Omental fat pad (tissue), 4 donors: ENCODE results near the gene AKR1E2. TPM values are rescaled to one million over a fixed set of nuclear protein-coding genes. Genes with fewer than 3 reads are reported as not detected.

Source experiments
- ATAC-seq: fragments of 150-250 bp; one replicate; pipeline ENCODE4 v1.9.1; 2016; ENCODE audit warnings: mild to moderate bottlenecking, moderate library complexity; ENCODE audit not compliant: low FRiP score
- DNase-seq: peaks from one replicate; pipeline ENCODE4 v3.0.0-alpha.2; 2019; ENCODE audit warnings: low spot score
- CTCF ChIP-seq, 3 donors: fragments of 450-650 bp; IDR thresholded peaks; one replicate each; pipeline ENCODE4 v1.5.1; 2016 to 2017; ENCODE audit warnings: antibody characterized with exemption in 3 of 3, mild to moderate bottlenecking in 3 of 3, moderate library complexity in 2 of 3
- total RNA-seq, 4 donors: library from RNA; depleted of rRNA; stranded (reverse); fragments of >200 nt; gene quantifications; one replicate each; pipeline ENCODE4 v1.1.0, GENCODE V29; 2016

Gene AKR1E2
- total RNA-seq, 4 donors from 2014 or later: 7.2 to 26.8 (median 8.9) TPM

GRCh38 chr10:4883079-4883739 lies 57.2 kb downstream of the AKR1E2 start:
- no peak for DNase-seq
- TF ChIP-seq CTCF (IDR thresholded peaks at IDR 0.05): no peak
- ATAC-seq: no peak

GRCh38 chr10:4885162-4885561 lies 59.2 kb downstream of the AKR1E2 start:
- ATAC-seq (no peak), DNase-seq (no peak)
- no peak for TF ChIP-seq CTCF (IDR thresholded peaks at IDR 0.05)

- TF ChIP-seq CTCF (IDR thresholded peaks at IDR 0.05): no peak
- DNase-seq: no peak
- no peak for ATAC-seq
These were observed 61.5 kb downstream of the AKR1E2 start for GRCh38 chr10:4887501-4887900.

DNA sequence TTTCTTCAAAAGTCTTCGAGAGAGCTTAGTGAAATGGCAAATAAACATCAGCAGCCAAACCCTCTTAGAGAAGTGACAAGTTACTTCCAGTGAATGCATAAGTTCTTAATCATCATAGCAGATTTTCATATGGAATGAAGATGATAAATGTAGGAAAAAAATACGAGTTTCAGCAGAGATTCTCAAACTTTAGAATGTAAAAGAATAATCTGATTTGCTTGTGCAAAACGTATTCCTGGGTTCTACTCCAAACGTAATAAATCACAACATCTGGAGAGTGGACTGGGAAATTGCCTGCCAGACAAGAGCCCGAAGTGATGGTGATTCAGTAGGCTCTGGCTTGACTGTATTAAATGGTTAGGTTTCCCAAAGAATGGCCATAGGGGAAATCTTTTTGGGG lies 62.2 kb downstream of the AKR1E2 start:
- DNase-seq (no peak), ATAC-seq (no peak)
- TF ChIP-seq CTCF (IDR thresholded peaks at IDR 0.05): no peak

DNA sequence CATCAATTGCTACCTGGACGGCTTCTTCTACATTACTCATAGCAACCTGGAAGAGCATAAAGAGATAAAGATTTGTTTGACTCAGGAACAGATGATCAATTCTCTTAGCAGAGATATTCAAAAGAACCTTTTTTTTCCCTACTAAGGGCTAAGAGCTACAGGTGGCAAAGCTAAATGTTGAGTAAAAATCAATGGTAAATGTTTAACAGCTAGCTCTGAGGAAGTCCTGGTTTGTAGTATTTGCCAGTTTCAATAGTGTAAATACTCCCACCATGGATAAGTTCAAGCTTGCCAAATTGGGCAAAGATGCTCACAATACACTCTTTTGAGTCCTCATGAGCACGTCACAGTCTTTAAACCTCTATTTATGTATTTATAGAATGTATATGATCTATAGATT lies 64.0 kb downstream of the AKR1E2 start:
- no peak for ATAC-seq
- no peak for DNase-seq
- TF ChIP-seq CTCF (IDR thresholded peaks at IDR 0.05): no peak

- ATAC-seq (no peak), DNase-seq (no peak)
- no peak for TF ChIP-seq CTCF (IDR thresholded peaks at IDR 0.05)
These were observed 66.7 kb downstream of the AKR1E2 start for GRCh38 chr10:4892681-4893080.

GRCh38 chr10:4894335-4894734 lies 68.3 kb downstream of the AKR1E2 start:
- no peak for TF ChIP-seq CTCF (IDR thresholded peaks at IDR 0.05)
- ATAC-seq (no peak), DNase-seq (no peak)
